Activated CD4-positive, alpha-beta T cell treated with anti-CD3 and anti-CD28 coated beads for 4 hours (primary cell): Measurements from ENCODE around the gene ECI2.
"Not testable (repeated sequence)": the region's sequence is repeated elsewhere in the genome, so short reads cannot be mapped to it uniquely, and the experiment has no call there.

Experiments
- DNase-seq, 2 donors: peaks; one replicate each; pipeline ENCODE4 v3.0.0-alpha.2; 2020

The ECI2 gene

GRCh38 chr6:4100655-4101054 lies 34.7 kb downstream of the ECI2 start:
- DNase-seq = no peak

- no peak for DNase-seq
Observed at GRCh38 chr6:4093288-4093687, 42.1 kb downstream of the ECI2 start.

GRCh38 chr6:4091941-4092340 lies 43.4 kb downstream of the ECI2 start:
- DNase-seq = no peak

- DNase-seq = not testable (repeated sequence)
Observed at GRCh38 chr6:4090043-4090442, 45.3 kb downstream of the ECI2 start.

GRCh38 chr6:4088704-4089103 lies 46.7 kb downstream of the ECI2 start:
- no peak for DNase-seq

GRCh38 chr6:4085332-4085700 lies 50.1 kb downstream of the ECI2 start:
- no peak for DNase-seq

- DNase-seq = no peak
Observed at GRCh38 chr6:4084444-4085331, 50.7 kb downstream of the ECI2 start.

- no peak for DNase-seq
Observed at GRCh38 chr6:4078691-4079471, 56.5 kb downstream of the ECI2 start, which contains the start of gene FAM217A. FAM217A (minus strand) TSS chr6:4079137; CDS start chr6:4077414, 1,723 bp downstream.

GRCh38 chr6:4074478-4075235 lies 60.7 kb downstream of the ECI2 start:
- DNase-seq = no peak

GRCh38 chr6:4071330-4071729 lies 64.0 kb downstream of the ECI2 start:
- DNase-seq = no peak

GRCh38 chr6:4069199-4069598 lies 66.2 kb downstream of the ECI2 start:
- no peak for DNase-seq

- no peak for DNase-seq
Observed at GRCh38 chr6:4067673-4068072, 67.7 kb downstream of the ECI2 start.

GRCh38 chr6:4066029-4066755 lies 69.2 kb downstream of the ECI2 start:
- DNase-seq = no peak
